Mucosa of descending colon (tissue), 3 donors: ENCODE results near the gene PSMD13. TPM values are rescaled to one million over a fixed set of nuclear protein-coding genes. Genes with fewer than 3 reads are reported as not detected.

ENCODE experiments used
- ATAC-seq: fragments of 200-7000 bp; cut with Tn5 transposase; one replicate; pipeline ENCODE4 v1.9.1; 2020; ENCODE audit warnings: mild to moderate bottlenecking, moderate library complexity
- DNase-seq, 3 donors: peaks; one replicate each; pipeline ENCODE4 v3.0.0-alpha.2; 2020
- H3K36me3 ChIP-seq: fragments of 200-600 bp; one replicate; pipeline ENCODE4 v1.8.0; 2021; ENCODE audit warnings: low read depth, mild to moderate bottlenecking
- H3K4me1 ChIP-seq: fragments of 200-600 bp; one replicate; pipeline ENCODE4 v1.8.0; 2021; ENCODE audit warnings: low read depth, mild to moderate bottlenecking
- H3K4me3 ChIP-seq: fragments of 200-600 bp; one replicate; pipeline ENCODE4 v1.8.0; 2021; ENCODE audit warnings: mild to moderate bottlenecking
- H3K9me3 ChIP-seq: fragments of 200-600 bp; one replicate; pipeline ENCODE4 v1.8.0; 2021; ENCODE audit warnings: mild to moderate bottlenecking
- intact Hi-C, 2 donors: fragments of 100-400 bp; cut with DNase I in 1 of 2; cut with micrococcal nuclease in 1 of 2; formaldehyde crosslinking; loops; one replicate each; pipeline versions ENCODE4 v1.11.0 to v1.11.1; 2022; cut with DNase I, micrococcal nuclease
- total RNA-seq, 3 donors: library from RNA; stranded (reverse); fragmentation: NEBNext Ultra II Directional in 2 of 3; extraction: Animal tissue kit (Norgen Biotek cat#: 25700) in 2 of 3; gene quantifications; one replicate each; pipeline versions ENCODE4 v1.2.1 to v1.2.4, GENCODE V29; 2021 to 2023
- TF ChIP-seq, protein P1 (sequence below): fragments of 200-600 bp; IDR thresholded peaks from one replicate; pipeline ENCODE4 v1.8.0; 2022; ENCODE audit warnings: antibody characterized with exemption, mild to moderate bottlenecking
- donor health status: DM: no; HTN: no; CAD: no; lungs with moderate emphysema.
- donor health status: DM: no; HTN: no; CAD: no.
- donor health status: DM: no; HTN: yes; CAD: no.

PSMD13 gene
- total RNA-seq, 3 donors from 2014 or later, result 92.6 to 110 (median 96.4) TPM

DNA sequence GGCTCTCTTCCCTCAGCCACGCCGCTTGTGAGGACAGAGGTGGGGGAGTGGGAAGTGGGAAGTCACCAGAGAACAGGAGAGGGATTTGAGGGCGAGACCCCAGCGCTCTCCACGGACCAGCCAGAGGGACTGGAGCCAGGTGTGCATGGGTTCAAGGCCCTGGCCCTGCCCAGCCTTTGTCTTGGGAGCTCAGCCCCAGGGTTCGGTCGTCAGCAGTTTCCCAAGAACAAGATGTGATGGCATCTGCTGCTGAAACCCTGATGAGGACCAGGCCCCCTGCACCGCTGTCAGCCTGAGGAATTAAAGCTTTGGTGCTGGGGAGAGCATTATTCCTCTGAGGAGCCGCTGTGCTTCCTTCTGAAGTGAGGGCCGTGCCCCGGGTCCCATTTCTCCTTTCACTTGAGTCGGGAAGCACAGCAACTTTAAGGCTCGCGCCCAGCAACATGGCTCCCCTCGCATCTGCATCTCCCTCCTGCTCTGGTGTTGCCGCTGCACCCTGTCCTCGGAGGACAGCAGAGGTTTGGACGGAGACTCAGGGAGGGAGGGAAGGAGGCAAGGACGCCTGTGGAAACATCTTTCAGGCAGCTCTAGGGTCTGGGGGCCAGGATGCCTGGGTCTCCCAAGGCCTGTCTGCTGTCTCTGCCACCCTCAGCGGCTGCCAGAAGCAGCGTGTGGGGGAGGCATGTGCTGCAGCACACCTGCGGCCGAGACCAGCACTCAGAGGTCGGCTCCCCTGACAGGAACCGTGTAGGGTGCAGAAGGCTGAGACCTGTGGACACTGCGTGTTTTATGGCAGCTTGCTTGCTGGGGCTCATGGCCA is 58.8 kb downstream of the PSMD13 start:
- peaks cover 15% of the 10 kb centered on the region for H3K4me1 ChIP-seq
- DNase-seq, result no peak
- no peaks in the 10 kb centered on the region for H3K9me3 ChIP-seq
- no peak overlapping the region for H3K4me3 ChIP-seq
- intact Hi-C loops, result no loop called here
- TF ChIP-seq, protein P1, sequence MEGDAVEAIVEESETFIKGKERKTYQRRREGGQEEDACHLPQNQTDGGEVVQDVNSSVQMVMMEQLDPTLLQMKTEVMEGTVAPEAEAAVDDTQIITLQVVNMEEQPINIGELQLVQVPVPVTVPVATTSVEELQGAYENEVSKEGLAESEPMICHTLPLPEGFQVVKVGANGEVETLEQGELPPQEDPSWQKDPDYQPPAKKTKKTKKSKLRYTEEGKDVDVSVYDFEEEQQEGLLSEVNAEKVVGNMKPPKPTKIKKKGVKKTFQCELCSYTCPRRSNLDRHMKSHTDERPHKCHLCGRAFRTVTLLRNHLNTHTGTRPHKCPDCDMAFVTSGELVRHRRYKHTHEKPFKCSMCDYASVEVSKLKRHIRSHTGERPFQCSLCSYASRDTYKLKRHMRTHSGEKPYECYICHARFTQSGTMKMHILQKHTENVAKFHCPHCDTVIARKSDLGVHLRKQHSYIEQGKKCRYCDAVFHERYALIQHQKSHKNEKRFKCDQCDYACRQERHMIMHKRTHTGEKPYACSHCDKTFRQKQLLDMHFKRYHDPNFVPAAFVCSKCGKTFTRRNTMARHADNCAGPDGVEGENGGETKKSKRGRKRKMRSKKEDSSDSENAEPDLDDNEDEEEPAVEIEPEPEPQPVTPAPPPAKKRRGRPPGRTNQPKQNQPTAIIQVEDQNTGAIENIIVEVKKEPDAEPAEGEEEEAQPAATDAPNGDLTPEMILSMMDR, result no peak
- no peak for ATAC-seq
- no peaks in the 10 kb centered on the region for H3K36me3 ChIP-seq

DNA sequence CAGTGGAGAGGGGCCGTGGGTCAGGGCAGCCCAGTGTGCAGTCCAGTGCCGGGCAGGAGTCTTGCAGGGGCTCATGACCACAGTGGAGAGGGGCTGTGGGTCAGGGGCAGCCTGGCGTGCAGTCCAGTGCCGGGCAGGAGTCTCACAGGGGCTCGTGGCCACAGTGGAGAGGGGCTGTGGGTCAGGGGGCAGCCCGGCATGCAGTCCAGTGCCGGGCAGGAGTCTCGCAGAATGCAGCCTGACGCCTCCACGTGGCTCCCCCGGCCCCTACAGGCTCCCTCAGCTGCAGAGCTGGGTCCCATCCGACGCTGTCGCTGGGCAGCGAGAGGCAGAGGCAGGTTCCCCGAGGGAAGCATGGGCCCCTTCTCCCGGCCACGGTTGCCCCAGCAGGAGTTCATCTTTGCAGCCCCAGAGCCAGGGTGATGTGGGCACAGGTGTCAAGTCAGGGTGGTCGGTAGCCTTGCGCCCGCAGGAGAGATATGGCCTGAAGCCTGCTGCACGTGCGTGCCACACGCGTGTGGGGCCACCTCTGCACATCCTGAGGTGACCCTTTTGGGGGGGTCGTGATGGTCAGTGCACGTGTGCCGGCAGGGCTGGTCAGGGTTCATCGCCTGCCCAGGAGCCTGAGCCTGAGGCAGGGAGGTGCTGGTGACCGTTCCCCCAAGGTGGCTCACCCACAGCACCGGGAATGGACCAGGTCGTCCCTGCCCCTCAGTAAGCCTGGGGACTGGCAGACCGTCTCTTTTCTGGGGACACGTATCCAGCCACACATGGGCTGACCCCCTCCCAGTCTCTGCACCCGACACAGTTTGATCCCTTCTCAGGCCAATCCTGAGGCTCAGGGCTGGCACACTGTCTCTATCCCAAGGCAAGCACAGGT is 59.6 kb downstream of the PSMD13 start:
- Histone ChIP-seq H3K36me3 (no peaks in the 10 kb centered on the region), H3K4me1 (peaks cover 15% of the 10 kb centered on the region), H3K9me3 (no peaks in the 10 kb centered on the region), H3K4me3 (no peak overlapping the region)
- intact Hi-C loops, result no loop called here
- ATAC-seq (no peak), DNase-seq (peak in 2 of 3 donors; percentile 27 to 54)
- TF ChIP-seq, protein P1, result no peak

DNA sequence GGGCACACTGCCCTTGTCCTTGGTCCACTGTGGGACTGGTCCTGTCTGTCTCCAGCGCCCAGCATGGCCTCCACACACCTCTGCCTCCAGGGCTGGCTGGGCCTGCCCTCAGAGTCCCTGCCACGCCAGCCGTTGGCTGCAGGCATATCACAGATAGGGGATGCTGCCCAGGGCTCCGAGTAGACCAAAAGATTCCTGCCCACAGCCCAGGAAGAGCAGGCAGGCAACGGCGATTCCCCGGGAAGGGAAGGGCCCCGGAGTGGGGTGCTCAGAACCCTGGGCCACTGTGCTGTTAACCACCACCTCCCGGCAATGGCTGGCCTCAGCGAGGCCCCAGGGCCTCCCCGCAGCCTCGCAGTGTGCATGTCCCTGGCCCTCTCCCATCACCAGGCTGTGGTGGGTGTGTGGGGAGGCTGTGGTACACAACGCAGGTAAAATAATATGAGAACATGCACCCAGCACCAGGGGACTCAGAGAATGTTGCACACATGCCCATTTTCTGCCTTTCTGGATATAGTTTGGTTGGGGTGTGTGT is 60.3 kb downstream of the PSMD13 start:
- peak; percentile 5 for ATAC-seq
- Histone ChIP-seq H3K4me3 (no peak overlapping the region), H3K4me1 (peaks cover 15% of the 10 kb centered on the region), H3K36me3 (no peaks in the 10 kb centered on the region), H3K9me3 (no peaks in the 10 kb centered on the region)
- intact Hi-C loops, result no loop called here
- TF ChIP-seq, protein P1, result no peak
- DNase-seq, result peak in 1 of 3 donors; percentile 50

DNA sequence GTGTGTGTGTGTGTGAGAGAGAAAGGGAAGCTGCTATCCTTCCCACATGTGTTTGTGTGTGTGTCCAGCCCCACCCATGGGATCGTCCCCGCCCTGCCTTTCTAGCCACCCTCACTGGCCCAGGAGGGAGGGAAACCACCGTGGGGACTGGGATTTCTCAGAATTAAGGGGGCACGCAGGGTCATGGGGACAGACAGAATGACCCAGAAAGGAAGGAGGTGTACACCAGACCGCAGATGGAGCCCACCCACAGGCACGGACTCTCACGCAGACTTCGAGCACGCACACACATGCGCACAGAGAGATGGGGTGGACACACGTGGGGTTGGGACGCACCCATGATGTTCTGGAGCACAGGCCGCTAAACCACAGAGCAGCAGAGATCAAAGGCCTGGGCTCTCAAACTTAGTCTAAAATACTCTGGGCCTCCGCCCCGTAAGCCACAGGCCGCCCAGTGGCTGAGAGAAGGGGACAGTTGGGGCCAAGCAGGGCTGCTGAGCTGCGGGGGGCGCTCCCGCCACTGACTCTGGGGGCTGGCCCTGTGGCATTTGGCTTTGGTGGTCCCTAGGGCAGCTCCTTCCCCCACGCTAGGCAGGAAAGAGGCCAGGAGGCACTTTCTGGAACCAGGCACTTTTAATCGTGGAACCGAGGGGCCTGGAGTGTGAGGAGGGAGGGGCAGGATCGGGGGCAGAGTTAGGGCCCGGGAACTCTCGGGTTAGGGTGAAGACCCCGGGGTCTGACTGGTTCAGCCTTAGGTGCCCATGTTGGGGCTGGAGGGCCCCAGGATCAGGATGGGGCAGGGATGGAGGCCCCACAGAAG is 61.0 kb downstream of the PSMD13 start:
- no peaks in the 10 kb centered on the region for H3K36me3 ChIP-seq
- peak; percentile 55 for ATAC-seq

More for the DNA sequence above, 61.0 kb downstream of the PSMD13 start:
- TF ChIP-seq, protein P1, result no peak
- Histone ChIP-seq H3K4me3 (no peak overlapping the region), H3K4me1 (peaks cover 15% of the 10 kb centered on the region), H3K9me3 (no peaks in the 10 kb centered on the region)
- intact Hi-C loops, result no loop called here
- DNase-seq, result peak in 2 of 3 donors; percentile 39 to 62
